ENCODE measurements around the gene PHEX.

- no peak for TF ChIP-seq CTCF (IDR thresholded peaks at IDR 0.05; ENCODE audit: low read depth, low read length, poor library complexity, severe bottlenecking)
- TF ChIP-seq EZH2phosphoT487 (IDR thresholded peaks at IDR 0.05; ENCODE audit: borderline replicate concordance, low read length), result no peak
These were observed 35.2 kb upstream of the PHEX start for GRCh38 chrX:21996872-21997455.
